Measurements from ENCODE around the gene COL6A1.
"Not testable (repeated sequence)": the region's sequence is repeated elsewhere in the genome, so short reads cannot be mapped to it uniquely, and the experiment has no call there.

The COL6A1 gene

DNA sequence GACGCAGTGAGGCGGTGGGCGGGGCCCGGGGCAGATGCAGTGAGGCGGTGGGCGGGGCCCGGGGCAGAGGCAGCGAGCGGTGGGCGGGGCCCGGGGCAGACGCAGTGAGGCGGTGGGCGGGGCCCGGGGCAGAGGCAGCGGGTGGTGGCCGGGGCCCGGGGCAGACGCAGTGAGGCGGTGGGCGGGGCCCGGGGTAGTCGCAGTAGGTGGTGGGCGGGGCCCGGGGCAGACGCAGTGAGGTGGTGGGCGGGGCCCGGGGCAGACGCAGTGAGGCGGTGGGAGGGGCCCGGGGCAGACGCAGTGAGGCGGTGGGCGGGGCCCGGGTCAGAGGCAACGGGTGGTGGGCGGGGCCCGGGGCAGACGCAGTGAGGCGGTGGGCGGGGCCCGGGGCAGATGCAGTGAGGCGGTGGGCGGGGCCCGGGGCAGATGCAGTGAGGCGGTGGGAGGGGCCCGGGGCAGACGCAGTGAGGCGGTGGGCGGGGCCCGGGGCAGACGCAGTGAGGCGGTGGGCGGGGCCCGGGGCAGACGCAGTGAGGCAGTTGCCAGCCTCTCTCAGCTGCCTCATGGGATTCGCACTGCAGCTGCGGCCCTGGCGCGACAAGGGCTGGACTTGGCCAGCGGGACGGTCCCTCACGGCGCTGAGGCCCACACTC, 24.4 kb downstream of the COL6A1 start:
- not testable (repeated sequence) for DNase-seq (ENCODE audit: low read depth)

DNA sequence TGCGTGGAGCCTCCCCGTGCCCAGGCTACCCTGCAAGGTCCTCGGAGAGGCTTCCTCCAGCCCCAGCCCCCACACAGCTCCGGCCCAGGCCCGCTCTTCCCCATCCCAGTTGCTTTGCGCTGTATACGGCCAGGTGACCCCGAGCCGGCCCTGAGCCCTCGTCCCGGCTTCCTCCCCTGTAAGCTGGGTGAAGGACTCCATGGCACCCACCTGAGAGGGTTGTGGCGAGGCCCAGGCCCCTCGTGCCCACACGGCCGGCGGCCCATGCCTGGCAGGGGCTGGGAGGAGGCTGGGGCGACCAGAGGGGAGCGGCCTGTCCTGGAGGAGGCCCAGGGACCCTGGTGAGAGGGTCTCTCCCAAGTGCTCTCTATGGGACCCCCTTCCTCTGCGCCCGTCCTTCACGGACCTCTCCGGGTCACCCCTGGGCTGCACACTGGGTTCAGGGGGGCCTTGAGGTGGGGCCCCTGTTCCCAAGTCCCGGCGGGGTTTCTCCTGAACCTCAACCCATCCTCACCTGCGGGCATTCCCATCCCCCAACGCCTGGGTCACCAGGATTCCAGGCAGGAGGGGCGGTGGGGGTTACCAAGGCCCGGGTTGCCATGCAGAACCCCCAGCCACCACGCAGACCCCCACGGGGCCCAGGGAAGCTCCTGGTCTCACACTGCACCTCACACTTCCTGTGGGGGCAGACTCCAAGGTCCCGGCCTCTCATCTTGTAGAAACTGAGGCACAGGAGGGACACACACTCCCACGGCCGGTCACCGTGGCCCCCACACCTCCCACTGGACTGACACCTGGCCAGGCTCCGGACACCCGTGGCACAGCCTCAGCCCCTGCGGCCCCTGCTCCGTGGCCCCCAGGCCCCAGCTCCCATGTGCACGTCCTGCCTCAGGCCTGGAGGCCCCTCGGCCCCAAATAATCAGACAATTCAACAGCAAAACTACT, 25.2 kb downstream of the COL6A1 start:
- no peak for DNase-seq (ENCODE audit: low read depth)

DNA sequence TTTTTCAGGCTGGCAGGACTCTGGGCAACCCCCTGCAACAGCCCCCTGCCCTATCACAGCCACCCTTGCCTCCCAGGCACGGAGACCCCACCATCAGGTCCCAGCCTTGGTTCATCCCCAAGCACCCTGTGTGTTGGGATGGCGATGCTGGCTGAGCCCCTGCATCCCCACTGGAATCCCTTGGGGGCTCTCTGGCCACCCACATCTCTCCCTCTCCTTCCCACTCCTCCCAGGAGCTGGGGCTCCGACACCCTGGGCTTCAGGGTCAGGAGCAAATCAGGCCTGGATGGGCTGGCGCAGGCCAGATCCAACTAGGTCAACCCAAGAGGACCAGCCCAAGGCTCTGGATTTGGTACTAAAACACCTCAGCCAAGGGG, 25.9 kb downstream of the COL6A1 start:
- DNase-seq (ENCODE audit: low read depth): no peak

DNA sequence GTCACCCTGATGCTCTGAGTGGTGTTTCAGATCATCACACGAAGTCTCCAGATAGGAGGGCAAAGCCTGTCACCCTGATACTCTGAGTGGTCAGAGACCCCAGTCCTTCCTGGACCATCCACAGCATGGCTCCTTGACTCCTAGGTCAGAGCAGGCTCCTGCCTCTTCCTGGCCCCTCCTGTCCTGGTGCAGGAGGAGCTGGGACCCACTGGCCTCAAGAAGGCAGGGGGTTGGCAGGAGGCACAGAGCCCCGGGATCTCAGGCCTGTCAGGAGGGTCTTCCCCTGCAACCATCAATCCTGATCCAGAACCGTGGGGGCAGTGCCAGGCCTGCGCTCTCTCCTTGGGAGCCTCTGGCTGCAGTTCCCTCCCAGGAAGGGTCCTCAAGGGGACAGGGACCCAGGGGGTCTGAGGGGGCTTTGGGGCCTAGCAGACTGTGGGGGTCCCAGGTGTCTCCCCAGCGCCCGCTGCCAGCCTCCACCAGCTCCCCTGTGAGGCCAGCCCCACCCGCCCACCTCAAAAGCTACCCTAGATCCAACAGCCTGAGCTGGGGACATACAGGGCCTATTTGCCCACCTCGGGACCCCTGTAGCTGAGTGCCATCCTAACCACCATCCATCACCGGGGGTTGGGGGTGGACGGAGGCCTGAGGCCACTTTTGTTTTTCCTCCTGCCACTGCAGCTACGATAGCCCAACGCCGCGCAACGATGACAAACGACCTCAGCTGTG, 27.5 kb downstream of the COL6A1 start:
- DNase-seq (ENCODE audit: low read depth): no peak

DNA sequence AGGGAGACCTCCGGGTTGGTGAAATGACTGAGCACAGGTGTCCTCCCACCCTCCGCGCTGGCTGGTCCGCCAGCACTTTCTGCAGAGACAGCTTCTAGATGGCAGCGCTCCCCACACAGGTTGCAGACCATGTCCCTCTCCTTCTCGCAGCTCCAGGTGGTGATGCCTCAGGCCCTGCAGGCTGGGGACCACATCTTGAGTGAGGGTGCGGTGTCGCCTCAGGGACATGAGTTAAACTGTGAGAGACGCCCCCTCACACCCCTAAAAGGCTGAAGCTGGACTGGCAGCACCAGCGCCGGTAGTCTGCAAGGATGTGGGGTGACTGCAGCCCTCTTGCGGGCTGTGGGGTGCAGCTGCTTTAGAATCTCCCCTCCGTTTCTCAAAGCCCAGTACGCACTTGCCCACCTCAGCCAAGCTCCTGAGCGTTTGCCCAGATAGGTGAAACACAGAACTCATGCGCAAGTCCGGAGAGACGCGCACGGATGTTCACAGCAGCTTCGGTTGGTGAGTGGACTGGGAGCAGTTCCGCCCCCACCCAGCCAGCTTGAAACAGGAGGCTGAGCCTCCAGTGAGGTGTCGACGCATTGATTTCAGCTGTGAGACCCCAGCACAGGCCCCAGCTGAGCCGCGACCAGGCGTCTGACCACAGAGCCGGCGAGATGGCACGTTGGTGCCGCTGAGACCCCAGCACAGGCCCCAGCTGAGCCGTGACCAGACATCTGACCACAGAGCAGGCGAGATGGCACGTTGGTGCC, 28.6 kb downstream of the COL6A1 start:
- no peak for DNase-seq (ENCODE audit: low read depth)

DNA sequence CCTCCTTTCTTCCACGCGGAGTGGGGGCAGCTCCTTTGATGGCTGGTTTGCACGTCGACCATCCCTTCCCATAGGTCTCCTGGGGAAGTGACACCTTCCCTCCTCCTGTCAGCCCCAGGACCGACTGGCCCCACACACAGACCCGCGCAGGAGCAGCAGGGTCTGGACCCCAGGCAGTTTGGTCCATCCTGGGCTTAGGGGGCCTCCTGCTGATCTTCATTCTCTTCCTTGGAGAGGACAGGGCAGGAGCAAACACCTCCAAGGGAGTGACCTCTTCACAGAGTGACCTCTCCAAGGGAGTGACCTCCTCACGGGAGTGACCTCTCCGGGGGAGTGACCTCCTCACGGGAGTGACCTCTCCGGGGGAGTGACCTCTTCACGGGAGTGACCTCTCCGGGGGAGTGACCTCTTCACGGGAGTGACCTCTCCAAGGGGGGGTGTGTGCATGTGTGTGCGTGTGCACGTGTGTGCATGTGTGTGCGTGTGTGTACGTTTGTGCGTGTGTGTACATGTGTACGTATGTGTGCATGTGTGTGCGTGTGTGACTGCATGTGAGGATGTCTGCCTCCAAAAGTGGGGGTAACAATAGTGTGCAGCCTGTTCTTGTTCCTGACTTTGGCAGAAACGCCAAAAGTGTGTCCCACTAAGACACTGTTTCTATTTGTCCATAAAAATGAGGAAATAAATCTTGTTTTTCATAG, 29.8 kb downstream of the COL6A1 start:
- DNase-seq (ENCODE audit: low read depth): no peak

DNA sequence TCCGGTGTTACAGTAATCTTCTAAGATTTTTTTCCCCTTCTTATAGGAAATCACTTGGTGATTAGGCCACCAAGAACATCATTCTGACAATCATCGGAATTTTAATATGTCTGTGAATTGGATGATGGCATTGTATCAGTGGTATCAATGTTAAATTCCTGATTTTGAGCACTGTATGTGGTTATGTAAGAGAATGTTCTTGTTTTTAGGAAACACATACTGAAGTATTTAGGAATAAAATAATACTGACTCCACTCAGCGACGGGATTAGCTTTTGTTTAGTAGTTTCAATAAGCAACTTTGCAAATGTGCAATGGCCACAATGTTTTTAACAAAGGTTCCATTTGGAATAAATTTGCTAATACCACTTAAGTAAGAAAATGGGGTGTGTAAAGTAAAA, 30.6 kb downstream of the COL6A1 start:
- DNase-seq (ENCODE audit: low read depth): no peak

DNA sequence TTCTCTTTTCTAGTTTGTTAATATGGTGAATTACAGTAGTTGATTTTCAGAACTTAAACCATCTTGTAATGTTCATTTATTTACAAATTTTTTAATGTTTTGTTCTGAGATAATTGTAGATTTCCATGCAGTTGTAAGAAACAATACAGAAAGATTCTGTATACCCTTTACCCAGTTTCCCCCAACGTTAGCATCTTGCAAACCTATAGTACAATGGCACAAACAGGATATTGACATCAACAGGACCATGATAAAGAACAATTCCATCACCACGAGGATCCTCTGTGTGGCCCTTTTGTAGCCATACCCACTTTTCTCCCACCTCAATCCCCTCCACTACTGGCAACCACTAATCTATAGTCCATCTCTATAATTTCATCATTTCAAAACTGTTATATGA, 33.3 kb downstream of the COL6A1 start:
- no peak for DNase-seq (ENCODE audit: low read depth)

DNA sequence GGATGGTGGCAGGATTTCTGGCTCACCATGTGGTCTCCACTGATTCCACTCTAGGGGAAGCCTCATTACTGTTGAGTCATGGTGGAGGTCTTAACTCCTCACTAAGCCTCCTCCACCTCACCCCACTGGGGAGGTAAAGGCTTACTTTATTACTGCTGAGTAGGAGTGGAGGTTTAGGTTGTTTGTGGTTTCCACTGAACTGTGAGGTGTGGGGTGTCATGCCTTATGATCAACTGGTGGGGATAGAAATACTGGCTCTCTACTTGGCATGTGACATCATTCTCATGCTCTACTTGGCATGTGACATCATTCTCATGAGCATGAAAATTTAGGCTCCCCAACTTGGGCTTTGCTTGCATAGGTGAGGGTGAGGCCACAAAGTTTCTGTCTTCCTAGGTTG, 35.6 kb downstream of the COL6A1 start:
- no peak for DNase-seq (ENCODE audit: low read depth)

DNA sequence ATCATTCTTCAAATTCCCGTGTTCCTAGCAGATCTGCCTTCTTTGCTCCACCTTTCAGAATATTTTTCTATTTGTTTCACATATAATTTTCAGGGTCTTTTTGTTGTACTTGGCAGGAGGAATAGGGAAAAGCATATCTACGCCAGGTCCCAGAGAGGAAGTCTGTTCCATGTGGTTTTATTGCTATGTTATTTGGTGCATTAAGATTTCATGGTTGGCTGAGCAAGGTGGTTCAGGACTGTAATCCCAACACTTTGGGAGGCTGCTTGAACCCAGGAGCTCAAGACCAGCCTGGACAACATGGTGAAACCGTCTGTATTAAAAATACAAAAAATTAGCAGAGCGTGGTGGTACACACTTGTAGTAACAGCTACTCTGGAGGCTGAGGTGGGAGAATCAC, 36.1 kb downstream of the COL6A1 start:
- no peak for DNase-seq (ENCODE audit: low read depth)

DNA sequence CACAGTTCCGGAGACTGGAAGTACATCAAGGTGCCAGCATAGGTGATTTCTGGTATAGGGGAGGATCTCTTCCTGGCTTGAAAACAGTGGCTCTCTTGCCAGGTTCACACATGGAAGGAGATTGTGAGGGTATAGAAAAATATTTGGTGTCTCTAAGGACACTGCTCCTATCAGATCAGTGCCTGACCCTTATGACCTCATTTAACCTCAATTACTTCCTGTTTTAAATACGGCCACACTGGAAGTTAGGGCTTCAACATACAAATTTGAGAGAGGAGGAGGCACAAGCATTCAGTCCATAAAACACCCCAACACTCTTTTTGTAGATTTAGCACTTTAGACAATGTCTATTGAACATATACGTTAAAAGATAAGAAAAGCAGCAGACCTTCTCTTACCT, 37.0 kb downstream of the COL6A1 start:
- no peak for DNase-seq (ENCODE audit: low read depth)

DNA sequence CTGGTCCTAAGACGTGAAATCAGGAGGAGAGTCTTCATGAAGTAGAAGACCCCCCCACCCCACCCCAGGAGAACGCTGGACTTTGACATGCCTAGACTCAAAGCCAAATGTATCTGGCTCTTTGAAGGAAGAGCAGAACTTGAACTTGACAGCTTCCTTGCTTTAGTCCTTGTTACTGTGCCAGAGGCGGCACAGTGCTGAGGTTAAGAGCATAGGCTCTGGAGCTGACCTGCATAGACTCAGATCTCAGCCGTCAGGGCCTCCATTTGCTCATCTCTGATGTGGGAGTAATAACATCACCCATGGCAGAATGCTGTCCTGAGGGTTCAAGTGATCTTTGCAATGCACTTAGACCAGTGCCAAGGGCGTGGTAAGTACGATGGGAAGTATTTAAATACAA, 39.0 kb downstream of the COL6A1 start:
- DNase-seq (ENCODE audit: low read depth): no peak

DNA sequence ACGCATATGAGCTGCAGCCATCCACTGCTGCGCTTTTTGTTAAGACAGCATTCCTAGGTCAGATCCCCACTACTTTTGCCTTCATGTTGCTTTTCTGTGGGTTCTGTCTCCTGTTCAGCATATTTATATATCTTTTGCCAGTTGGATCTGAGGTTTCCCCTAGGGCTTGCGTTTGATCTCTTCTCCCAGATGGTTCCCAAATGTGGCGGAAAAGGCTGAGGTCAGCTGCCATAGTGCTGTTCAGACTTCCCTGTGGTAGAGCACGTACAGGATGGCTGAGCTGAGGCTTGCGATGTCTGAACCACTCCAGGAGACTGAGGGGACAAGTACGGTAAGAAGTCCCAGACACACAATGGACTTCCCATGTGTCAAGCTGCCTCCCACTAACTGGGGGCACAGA, 39.8 kb downstream of the COL6A1 start:
- DNase-seq (ENCODE audit: low read depth): no peak

DNA sequence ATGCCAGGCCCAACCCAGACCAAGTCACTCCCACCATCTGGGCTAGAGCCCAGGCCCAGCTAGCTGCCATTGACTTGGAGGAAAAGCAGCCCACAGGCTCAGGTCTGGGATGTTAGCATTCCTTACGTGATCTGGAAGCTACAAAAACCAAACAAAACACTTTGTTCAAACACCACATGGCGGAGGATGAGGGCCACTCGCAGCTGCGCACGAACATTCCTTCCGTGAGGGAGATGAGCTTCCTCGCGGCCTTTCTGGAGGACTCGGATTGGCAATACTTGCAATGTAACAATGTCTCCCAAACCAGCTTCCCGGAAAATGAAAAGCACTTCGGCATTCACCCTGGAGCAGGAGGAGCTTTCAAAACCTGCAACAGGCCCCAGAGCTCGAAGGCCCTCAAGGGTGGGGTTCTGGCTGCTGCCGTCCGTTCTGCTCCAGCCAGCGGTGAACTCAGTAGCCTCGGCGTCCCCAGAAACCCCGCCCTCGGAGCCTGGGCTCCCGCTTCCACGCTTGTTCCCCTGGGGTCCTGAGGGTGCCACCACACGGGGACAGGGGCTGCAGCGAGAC, 40.5 kb downstream of the COL6A1 start:
- DNase-seq (ENCODE audit: low read depth): no peak

DNA sequence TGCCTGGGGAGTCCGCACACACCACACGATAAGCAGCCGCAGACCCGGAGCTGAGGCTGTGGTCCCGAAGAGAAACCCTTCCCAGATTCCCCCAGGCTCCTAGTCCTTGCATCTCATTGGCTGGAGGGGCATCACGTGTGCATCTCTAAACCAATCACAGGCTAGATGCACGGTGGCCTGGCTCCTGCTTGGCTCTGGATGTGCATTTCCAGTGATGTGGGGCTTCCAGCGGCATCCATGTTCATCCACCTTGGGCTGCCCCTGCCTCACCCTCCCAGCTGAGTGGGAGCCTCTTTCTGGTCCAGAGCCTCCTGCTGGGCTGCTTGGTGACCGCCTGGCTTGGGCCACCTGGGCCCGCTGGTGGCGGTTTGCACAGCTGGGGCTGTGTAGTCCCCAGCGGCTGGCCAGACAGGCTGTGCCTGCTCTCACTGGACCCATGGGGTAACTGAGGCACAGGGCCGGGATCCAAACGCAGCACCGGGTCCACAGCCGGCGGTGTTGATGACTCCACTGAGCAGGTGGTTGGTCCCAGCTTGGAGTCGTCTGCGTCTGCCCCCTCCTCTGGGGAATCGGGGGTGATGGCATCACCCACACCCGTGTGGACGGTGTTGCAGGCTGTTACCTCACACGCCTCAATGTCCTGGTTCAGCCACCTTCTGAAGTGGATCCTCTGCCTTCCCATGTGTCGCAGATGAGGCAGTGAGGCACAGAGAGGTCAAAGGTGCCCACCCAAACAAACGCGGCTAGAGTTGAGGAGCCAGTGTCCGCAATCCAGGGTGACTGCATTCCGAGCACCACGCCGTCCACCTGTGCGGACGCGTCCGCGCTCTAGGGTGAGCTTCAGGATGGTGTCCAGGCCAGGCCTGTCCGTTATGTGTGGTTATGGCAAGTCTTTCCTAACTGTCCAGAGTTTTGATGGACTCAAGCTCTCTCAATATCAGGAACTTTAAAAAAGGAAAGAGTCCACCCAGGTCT, 41.3 kb downstream of the COL6A1 start:
- no peak for DNase-seq (ENCODE audit: low read depth)

DNA sequence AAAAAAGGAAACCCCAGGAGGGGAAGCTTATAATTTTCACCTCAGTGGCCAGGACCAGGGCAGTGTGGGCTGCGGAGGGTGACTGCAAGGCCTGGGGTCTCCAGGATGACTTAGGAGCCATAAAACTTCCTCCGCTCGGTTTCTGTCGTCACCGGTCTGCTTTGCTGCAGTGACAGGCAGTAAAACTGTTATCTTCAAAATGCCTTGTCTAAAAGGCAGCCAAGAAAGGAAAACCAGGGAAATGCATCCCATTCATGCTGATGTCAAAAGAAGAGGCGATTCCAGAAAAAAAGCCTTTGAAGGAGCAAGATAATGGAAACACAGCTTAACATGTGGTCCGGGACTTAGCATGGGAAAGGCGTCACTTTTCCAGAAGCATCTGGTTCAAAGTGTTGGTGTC, 42.0 kb downstream of the COL6A1 start:
- DNase-seq (ENCODE audit: low read depth): no peak

DNA sequence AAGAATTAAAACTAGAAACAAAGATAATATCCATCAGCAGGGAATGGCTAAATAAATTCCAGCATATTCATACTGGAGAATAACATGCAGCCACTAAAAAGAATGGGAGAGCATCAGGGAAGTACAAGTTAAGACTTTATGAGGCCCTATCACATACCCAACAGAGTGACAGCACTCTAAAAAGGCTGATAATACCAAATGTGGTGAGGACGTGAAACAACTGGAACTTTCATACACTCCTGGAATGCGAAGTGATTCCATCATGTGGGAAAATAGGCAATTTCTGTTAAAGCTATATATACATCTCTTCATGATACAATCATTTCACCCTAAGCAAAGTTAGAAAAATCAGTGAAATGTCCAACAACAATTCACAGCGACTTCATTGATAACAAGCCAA, 42.6 kb downstream of the COL6A1 start:
- DNase-seq (ENCODE audit: low read depth): no peak

DNA sequence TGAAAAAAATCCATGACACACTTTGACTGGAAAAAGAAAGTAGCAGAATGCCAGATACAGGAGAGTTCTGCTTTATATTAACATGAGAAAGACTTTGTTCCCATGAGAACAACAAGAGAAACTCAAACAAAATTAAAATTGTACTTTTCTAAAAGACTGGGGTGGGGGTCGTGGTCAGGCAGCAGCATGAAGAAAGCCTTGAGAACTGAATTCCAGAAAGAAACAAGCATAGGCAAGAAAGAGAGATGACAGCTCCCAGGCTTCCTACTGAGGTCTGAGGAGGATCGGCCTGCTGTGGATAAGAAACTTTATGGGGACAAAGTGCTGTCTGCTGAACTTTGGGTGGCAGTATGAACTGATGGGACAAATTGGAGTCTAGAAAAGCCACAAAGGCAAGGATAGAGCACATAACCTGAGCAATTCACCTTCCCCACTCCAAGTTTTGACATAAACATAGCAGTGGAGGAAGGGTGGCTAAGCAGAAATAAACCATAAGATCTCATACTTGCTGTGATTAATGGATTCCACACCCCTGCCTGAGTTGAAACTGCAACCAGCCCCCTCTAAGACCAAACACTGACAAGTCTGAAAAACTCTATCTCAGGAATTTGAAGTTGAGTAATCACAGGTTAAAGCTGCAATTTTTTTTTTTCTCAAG, 43.7 kb downstream of the COL6A1 start:
- no peak for DNase-seq (ENCODE audit: low read depth)

DNA sequence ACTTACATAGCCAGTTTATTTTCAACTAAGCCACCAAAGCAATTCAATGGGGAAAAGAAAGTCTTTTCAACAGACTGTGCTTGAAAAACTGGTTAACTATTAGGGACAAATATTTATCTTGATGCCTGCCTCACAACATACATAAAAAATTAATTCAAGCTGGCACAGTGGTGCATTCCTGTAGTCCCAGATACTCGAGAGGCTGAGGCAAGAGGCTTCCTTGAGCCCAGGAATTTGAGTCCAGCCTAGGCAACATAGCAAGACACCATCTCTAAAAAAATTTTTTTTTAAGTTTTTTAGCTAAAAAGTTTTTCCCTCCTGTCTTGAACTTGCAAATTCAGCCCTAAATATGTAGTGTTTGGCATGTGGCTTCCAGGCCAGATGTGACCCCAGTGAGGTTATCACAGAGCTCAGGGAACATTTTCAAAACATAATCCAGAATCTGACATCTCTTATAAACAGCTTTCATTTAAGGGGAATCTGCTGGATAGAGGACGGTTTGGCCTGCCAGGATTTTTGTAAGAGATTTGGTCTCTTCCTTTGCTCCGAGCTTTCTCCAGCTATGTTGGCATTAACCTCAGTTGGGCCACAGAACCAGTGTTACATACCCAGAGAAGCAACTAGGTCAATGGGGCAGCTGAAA, 46.4 kb downstream of the COL6A1 start:
- DNase-seq (ENCODE audit: low read depth): no peak

Data from stimulated activated CD8-positive, alpha-beta memory T cell treated with anti-CD3 and anti-CD28 coated beads, Interleukin-4, amount 100 ng/mL, for 24 hours (primary cell).